CD4-positive, alpha-beta memory T cell (primary cell): ENCODE data around the gene SCN5A. TPM values are rescaled to one million over a fixed set of nuclear protein-coding genes. Genes with fewer than 3 reads are reported as not detected.

Source experiments
- CTCF ChIA-PET: fragments of 350-600 bp; sonication (Branson Sonifier 250); formaldehyde crosslinking; loops from one replicate; lab custom pipeline; 2021; ENCODE audit warnings: inconsistent platforms; ENCODE audit not compliant: partially characterized antibody; lab: Charles Lee
- POLR2A ChIA-PET: fragments of 350-600 bp; sonication (Branson Sonifier 250); formaldehyde crosslinking; loops from one replicate; lab custom pipeline; 2021; ENCODE audit not compliant: partially characterized antibody; lab: Charles Lee
- DNase-seq, 5 donors: peaks; one replicate each; pipeline versions ENCODE4 v3.0.0 to v3.0.0-alpha.2; 2020 to 2022; ENCODE audit warnings: mixed read lengths in 1 of 5
- H3K27ac ChIP-seq: one replicate; pipeline ENCODE4 v1.7.0; 2013; ENCODE audit warnings: low read depth, low read length
- H3K27me3 ChIP-seq: 2 replicates; pipeline ENCODE4 v1.7.0; 2013; ENCODE audit warnings: mild to moderate bottlenecking, low read length, moderate library complexity; ENCODE audit not compliant: insufficient read depth
- H3K36me3 ChIP-seq: 2 replicates; pipeline ENCODE4 v1.7.0; 2013; ENCODE audit warnings: mild to moderate bottlenecking, low read length, moderate library complexity; ENCODE audit not compliant: insufficient read depth
- H3K4me1 ChIP-seq: 2 replicates; pipeline ENCODE4 v1.7.0; 2013; ENCODE audit warnings: mild to moderate bottlenecking, low read length, moderate library complexity; ENCODE audit not compliant: insufficient read depth
- H3K4me3 ChIP-seq, 2 donors: one replicate each; pipeline ENCODE4 v1.7.0; 2013; ENCODE audit warnings: low read length in 2 of 2, mild to moderate bottlenecking in 1 of 2
- H3K9me3 ChIP-seq, 2 donors: one replicate each; pipeline ENCODE4 v1.7.0; 2013; ENCODE audit warnings: low read length in 2 of 2, control low read depth in 1 of 2; ENCODE audit not compliant: control insufficient read depth in 1 of 2
- H3K27ac Mint-ChIP-seq, 7 donors: one replicate each; pipeline ENCODE4 v1.8.0; 2020 to 2021; ENCODE audit warnings: mixed read lengths in 7 of 7, mild to moderate bottlenecking in 6 of 7, inconsistent platforms in 3 of 7, moderate library complexity in 3 of 7
- H3K27me3 Mint-ChIP-seq, 2 donors: one replicate each; pipeline ENCODE4 v1.8.0; 2020 to 2021; ENCODE audit warnings: mixed read lengths in 2 of 2
- H3K36me3 Mint-ChIP-seq, 2 donors: one replicate each; pipeline ENCODE4 v1.8.0; 2020 to 2021; ENCODE audit warnings: mixed read lengths in 2 of 2, inconsistent platforms in 1 of 2, mild to moderate bottlenecking in 1 of 2
- H3K4me1 Mint-ChIP-seq, 4 donors: one replicate each; pipeline ENCODE4 v1.8.0; 2020 to 2021; ENCODE audit warnings: mixed read lengths in 4 of 4, mild to moderate bottlenecking in 1 of 4
- H3K4me3 Mint-ChIP-seq, 8 donors: one replicate each; pipeline ENCODE4 v1.8.0; 2020 to 2021; ENCODE audit warnings: mixed read lengths in 8 of 8, mild to moderate bottlenecking in 7 of 8, moderate library complexity in 6 of 8, inconsistent platforms in 3 of 8
- H3K9me3 Mint-ChIP-seq, 8 donors: one replicate each; pipeline ENCODE4 v1.8.0; 2020 to 2021; ENCODE audit warnings: mixed read lengths in 8 of 8, mild to moderate bottlenecking in 5 of 8, inconsistent platforms in 3 of 8, moderate library complexity in 1 of 8
- intact Hi-C: fragments of 100-400 bp; cut with micrococcal nuclease; formaldehyde crosslinking; loops from one replicate; pipeline ENCODE4 v1.15.1; 2023
- polyA plus RNA-seq, 2 donors: library from polyadenylated mRNA; unstranded; fragments of 300-500 nt; fragmentation: Illumina TruSeq; gene quantifications; one replicate each; pipeline ENCODE4 v1.2.3, GENCODE V29; 2021
- total RNA-seq, 2 experiments: library from RNA; stranded (reverse); gene quantifications; one replicate each; pipeline ENCODE4 v1.2.3, GENCODE V29; 2021

The SCN5A gene
- total and polyA plus RNA-seq, 4 experiments from 2014 or later, result 0.12 to 0.47 TPM; not detected in 2

GRCh38 chr3:38648024-38648658 is 1.3 kb downstream of the SCN5A start:
- H3K9me3 ChIP-seq, result no peaks in the 10 kb centered on the region
- no peaks in the 10 kb centered on the region for H3K9me3 Mint-ChIP-seq
- H3K4me3 Mint-ChIP-seq, result peak overlapping the region; percentile 71 to 85 (median 78)
- H3K27ac ChIP-seq, result no peak overlapping the region
- peaks cover 12% of the 10 kb centered on the region for H3K27me3 ChIP-seq
- no peak for DNase-seq
- no peaks in the 10 kb centered on the region for H3K36me3 Mint-ChIP-seq
- peak overlapping the region in 1 of 7 donors; percentile 53 for H3K27ac Mint-ChIP-seq
- H3K27me3 Mint-ChIP-seq, result peaks cover 9 to 24% of the 10 kb centered on the region in 2 donors
- H3K4me1 Mint-ChIP-seq, result peaks cover 4 to 7% (median 6%) of the 10 kb centered on the region in 4 donors
- ChIA-PET POLR2A (no interaction called here), CTCF (interaction anchor here (0.9 to 3.4 kb wide), 7 partner anchors 8 to 352 kb away, joined by 3 to 19 read pairs (median 4); partner anchors contain the start of gene EXOG)
- no peak overlapping the region for H3K4me3 ChIP-seq
- intact Hi-C loops, result no loop called here
- peaks cover 22% of the 10 kb centered on the region for H3K4me1 ChIP-seq
- H3K36me3 ChIP-seq, result no peaks in the 10 kb centered on the region

- intact Hi-C loops, result loop anchor here (2.0 kb wide), 1 partner anchor 641 kb away; no protein-coding TSS in a partner anchor
- H3K9me3 ChIP-seq, result no peaks in the 10 kb centered on the region
- Mint-ChIP-seq H3K9me3 (no peaks in the 10 kb centered on the region), H3K4me1 (peaks cover 4 to 7% (median 6%) of the 10 kb centered on the region in 4 donors), H3K27me3 (peaks cover 9 to 20% of the 10 kb centered on the region in 2 donors), H3K4me3 (no peak overlapping the region), H3K36me3 (no peaks in the 10 kb centered on the region), H3K27ac (no peak overlapping the region)
- no peaks in the 10 kb centered on the region for H3K36me3 ChIP-seq
- no peak overlapping the region for H3K27ac ChIP-seq
- H3K27me3 ChIP-seq, result peaks cover 12% of the 10 kb centered on the region
- DNase-seq, result no peak
- H3K4me3 ChIP-seq, result no peak overlapping the region
- peaks cover 22% of the 10 kb centered on the region for H3K4me1 ChIP-seq
- POLR2A ChIA-PET, result no interaction called here
- CTCF ChIA-PET, result interaction anchor here (0.9 to 3.4 kb wide), 7 partner anchors 9 to 352 kb away, joined by 3 to 19 read pairs (median 5); partner anchors contain the start of gene EXOG
These were observed 2.1 kb downstream of the SCN5A start for GRCh38 chr3:38647217-38647970.

- Histone ChIP-seq H3K4me1 (peaks cover 22% of the 10 kb centered on the region), H3K4me3 (no peak overlapping the region), H3K27me3 (peaks cover 12% of the 10 kb centered on the region), H3K36me3 (no peaks in the 10 kb centered on the region), H3K27ac (no peak overlapping the region), H3K9me3 (no peaks in the 10 kb centered on the region)
- peaks cover 4 to 7% (median 6%) of the 10 kb centered on the region in 4 donors for H3K4me1 Mint-ChIP-seq
- H3K27me3 Mint-ChIP-seq, result peaks cover 9 to 19% of the 10 kb centered on the region in 2 donors
- CTCF ChIA-PET, result interaction anchor here (0.7 to 3.4 kb wide), 6 partner anchors 10 to 150 kb away, joined by 3 to 19 read pairs (median 7); partner anchors contain the start of gene EXOG
- H3K9me3 Mint-ChIP-seq, result no peaks in the 10 kb centered on the region
- DNase-seq, result no peak
- H3K27ac Mint-ChIP-seq, result no peak overlapping the region
- no peaks in the 10 kb centered on the region for H3K36me3 Mint-ChIP-seq
- H3K4me3 Mint-ChIP-seq, result no peak overlapping the region
- POLR2A ChIA-PET, result no interaction called here
- intact Hi-C loops, result loop anchor here (2.0 kb wide), 1 partner anchor 642 kb away; no protein-coding TSS in a partner anchor
These were observed 2.9 kb downstream of the SCN5A start for GRCh38 chr3:38646630-38647029.

- intact Hi-C loops, result loop anchor here (2.0 kb wide), 1 partner anchor 643 kb away; no protein-coding TSS in a partner anchor
- POLR2A ChIA-PET, result no interaction called here
- CTCF ChIA-PET, result interaction anchor here (0.7 to 3.4 kb wide), 6 partner anchors 9 to 149 kb away, joined by 3 to 19 read pairs (median 7); partner anchors contain the start of gene EXOG
These were observed 3.4 kb downstream of the SCN5A start for GRCh38 chr3:38646062-38646461.

GRCh38 chr3:38645601-38646000 is 3.9 kb downstream of the SCN5A start:
- ChIA-PET POLR2A (no interaction called here), CTCF (interaction anchor here (0.8 to 1.6 kb wide), 2 partner anchors 10 to 124 kb away, joined by 3 to 5 read pairs; no protein-coding TSS in a partner anchor)
- H3K27me3 Mint-ChIP-seq, result peaks cover 9 to 17% of the 10 kb centered on the region in 2 donors
- no peak overlapping the region for H3K27ac Mint-ChIP-seq
- peaks cover 4 to 6% (median 4%) of the 10 kb centered on the region in 4 donors for H3K4me1 Mint-ChIP-seq
- H3K9me3 Mint-ChIP-seq, result no peaks in the 10 kb centered on the region
- H3K9me3 ChIP-seq, result no peaks in the 10 kb centered on the region
- peaks cover 12% of the 10 kb centered on the region for H3K27me3 ChIP-seq
- no peaks in the 10 kb centered on the region for H3K36me3 Mint-ChIP-seq
- H3K4me3 Mint-ChIP-seq, result no peak overlapping the region
- H3K27ac ChIP-seq, result no peak overlapping the region
- no peak overlapping the region for H3K4me3 ChIP-seq
- H3K36me3 ChIP-seq, result no peaks in the 10 kb centered on the region
- intact Hi-C loops, result no loop called here
- no peak for DNase-seq
- H3K4me1 ChIP-seq, result peaks cover 16% of the 10 kb centered on the region

More at GRCh38 chr3:38646062-38646461, 3.4 kb downstream of the SCN5A start:
- no peaks in the 10 kb centered on the region for H3K9me3 ChIP-seq
- peaks cover 4 to 6% (median 5%) of the 10 kb centered on the region in 4 donors for H3K4me1 Mint-ChIP-seq
- H3K27me3 Mint-ChIP-seq, result peaks cover 9 to 17% of the 10 kb centered on the region in 2 donors
- H3K27me3 ChIP-seq, result peaks cover 12% of the 10 kb centered on the region
- H3K9me3 Mint-ChIP-seq, result no peaks in the 10 kb centered on the region
- no peaks in the 10 kb centered on the region for H3K36me3 ChIP-seq
- no peak overlapping the region for H3K27ac ChIP-seq
- H3K4me3 Mint-ChIP-seq, result no peak overlapping the region
- no peak overlapping the region for H3K4me3 ChIP-seq
- H3K27ac Mint-ChIP-seq, result no peak overlapping the region
- peaks cover 21% of the 10 kb centered on the region for H3K4me1 ChIP-seq
- no peak for DNase-seq
- no peaks in the 10 kb centered on the region for H3K36me3 Mint-ChIP-seq

- DNase-seq, result no peak
- Histone ChIP-seq H3K4me3 (no peak overlapping the region), H3K36me3 (no peaks in the 10 kb centered on the region), H3K9me3 (no peaks in the 10 kb centered on the region), H3K4me1 (peaks cover 12% of the 10 kb centered on the region), H3K27me3 (peaks cover 12% of the 10 kb centered on the region), H3K27ac (no peak overlapping the region)
- CTCF ChIA-PET, result interaction anchor here (0.8 to 1.6 kb wide), 2 partner anchors 11 to 123 kb away, joined by 3 to 5 read pairs; no protein-coding TSS in a partner anchor
- H3K9me3 Mint-ChIP-seq, result no peaks in the 10 kb centered on the region
- POLR2A ChIA-PET, result no interaction called here
- intact Hi-C loops, result no loop called here
- H3K27me3 Mint-ChIP-seq, result peaks cover 9 to 17% of the 10 kb centered on the region in 2 donors
- H3K36me3 Mint-ChIP-seq, result no peaks in the 10 kb centered on the region
- H3K4me1 Mint-ChIP-seq, result peaks cover 4 to 6% (median 4%) of the 10 kb centered on the region in 4 donors
- H3K27ac Mint-ChIP-seq, result no peak overlapping the region
- H3K4me3 Mint-ChIP-seq, result no peak overlapping the region
These were observed 4.4 kb downstream of the SCN5A start for GRCh38 chr3:38645076-38645475.
